ENCODE data around the gene MRPL43. TPM values are rescaled to one million over a fixed set of nuclear protein-coding genes. Genes with fewer than 3 reads are reported as not detected.

The MRPL43 gene
- total RNA-seq, 2 donors from 2014 or later, result 98.3 to 119 TPM

DNA sequence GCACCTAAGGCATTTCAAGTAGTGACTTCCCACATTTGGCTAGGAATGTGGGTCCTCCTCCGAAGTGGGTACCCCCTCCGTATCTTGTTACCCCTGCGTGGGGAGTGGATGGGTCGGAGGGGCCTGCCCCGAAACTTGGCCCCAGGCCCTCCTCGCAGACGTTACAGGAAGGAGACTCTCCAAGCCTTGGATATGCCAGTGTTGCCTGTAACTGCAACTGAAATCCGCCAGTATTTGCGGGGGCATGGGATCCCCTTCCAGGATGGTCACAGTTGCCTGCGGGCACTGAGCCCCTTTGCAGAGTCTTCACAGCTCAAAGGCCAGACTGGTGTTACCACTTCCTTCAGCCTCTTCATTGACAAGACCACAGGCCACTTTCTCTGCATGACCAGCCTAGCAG, 869 bp upstream of the MRPL43 start:
- Histone ChIP-seq H3K27me3 (replicated peaks; ENCODE audit: insufficient read depth) (no peaks in the 10 kb centered on the region), H3K9me3 (no peaks in the 10 kb centered on the region), H3K27ac (no peak overlapping the region), H3K4me1 (replicated peaks) (peaks cover 7% of the 10 kb centered on the region), H3K4me3 (peak overlapping the region; percentile 70 to 72), H3K36me3 (peaks cover 0 to 9% of the 10 kb centered on the region in 2 donors)
- DNase-seq (ENCODE audit: low spot score), result no peak
- TF ChIP-seq POLR2AphosphoS5 (IDR thresholded peaks at IDR 0.05) (no peak), POLR2A (IDR thresholded peaks at IDR 0.05) (no peak)
- TF ChIP-seq, protein P1, sequence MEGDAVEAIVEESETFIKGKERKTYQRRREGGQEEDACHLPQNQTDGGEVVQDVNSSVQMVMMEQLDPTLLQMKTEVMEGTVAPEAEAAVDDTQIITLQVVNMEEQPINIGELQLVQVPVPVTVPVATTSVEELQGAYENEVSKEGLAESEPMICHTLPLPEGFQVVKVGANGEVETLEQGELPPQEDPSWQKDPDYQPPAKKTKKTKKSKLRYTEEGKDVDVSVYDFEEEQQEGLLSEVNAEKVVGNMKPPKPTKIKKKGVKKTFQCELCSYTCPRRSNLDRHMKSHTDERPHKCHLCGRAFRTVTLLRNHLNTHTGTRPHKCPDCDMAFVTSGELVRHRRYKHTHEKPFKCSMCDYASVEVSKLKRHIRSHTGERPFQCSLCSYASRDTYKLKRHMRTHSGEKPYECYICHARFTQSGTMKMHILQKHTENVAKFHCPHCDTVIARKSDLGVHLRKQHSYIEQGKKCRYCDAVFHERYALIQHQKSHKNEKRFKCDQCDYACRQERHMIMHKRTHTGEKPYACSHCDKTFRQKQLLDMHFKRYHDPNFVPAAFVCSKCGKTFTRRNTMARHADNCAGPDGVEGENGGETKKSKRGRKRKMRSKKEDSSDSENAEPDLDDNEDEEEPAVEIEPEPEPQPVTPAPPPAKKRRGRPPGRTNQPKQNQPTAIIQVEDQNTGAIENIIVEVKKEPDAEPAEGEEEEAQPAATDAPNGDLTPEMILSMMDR (IDR thresholded peaks at IDR 0.05), result no peak
- WGBS, result 60% methylated on average over 9 of the region's 10 CpGs
- intact Hi-C loops (cut with DNase I), result no loop called here

DNA sequence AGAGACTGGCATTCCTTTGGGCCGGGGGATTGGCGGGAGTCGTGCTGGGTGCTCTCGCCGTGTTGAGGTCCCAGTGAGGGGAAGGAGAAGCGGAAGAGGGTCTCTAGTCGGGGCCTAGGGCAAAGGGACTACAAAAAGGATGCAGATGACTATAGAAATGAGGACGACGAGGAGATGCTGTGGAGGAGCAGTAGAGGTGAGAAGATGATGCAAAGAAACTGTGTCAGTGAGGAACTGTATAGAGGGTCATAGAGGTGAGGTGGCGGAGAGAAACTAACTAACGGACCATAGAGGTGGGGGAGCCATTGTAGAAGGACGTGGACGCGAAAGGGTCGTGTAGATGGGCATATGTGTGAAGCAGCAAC, 370 bp upstream of the MRPL43 start:
- peaks cover 0 to 9% of the 10 kb centered on the region in 2 donors for H3K36me3 ChIP-seq
- 2% methylated on average over 15 of the region's 15 CpGs for WGBS
- H3K9me3 ChIP-seq, result no peaks in the 10 kb centered on the region
- H3K27ac ChIP-seq, result peak overlapping the region; percentile 77 to 83
- TF ChIP-seq POLR2AphosphoS5 (IDR thresholded peaks at IDR 0.05), result no peak
- no peaks in the 10 kb centered on the region for H3K27me3 ChIP-seq (replicated peaks; ENCODE audit: insufficient read depth)
- DNase-seq (ENCODE audit: low spot score), result no peak
- peak overlapping the region; percentile 70 to 72 for H3K4me3 ChIP-seq
- H3K4me1 ChIP-seq (replicated peaks), result peaks cover 7% of the 10 kb centered on the region
- intact Hi-C loops (cut with DNase I), result no loop called here

DNA sequence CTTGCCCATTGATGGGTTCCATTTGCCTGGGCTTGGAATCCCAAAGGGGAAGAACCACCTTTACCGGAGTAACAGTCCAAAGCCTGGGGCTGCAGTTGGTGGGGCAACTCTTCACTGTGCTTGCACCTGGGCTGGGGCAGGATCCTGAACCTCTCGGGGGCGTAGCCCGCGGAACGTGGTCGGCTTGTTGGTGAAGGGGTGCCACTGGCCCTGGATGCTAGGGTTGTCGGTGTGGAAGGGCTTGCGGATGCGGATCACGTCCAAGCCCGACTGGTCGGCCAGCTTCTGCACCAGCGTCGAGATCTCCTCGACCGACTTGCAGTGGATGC, 710 bp downstream of the MRPL43 start:
- no peaks in the 10 kb centered on the region for H3K27me3 ChIP-seq (replicated peaks; ENCODE audit: insufficient read depth)
- H3K27ac ChIP-seq, result peak overlapping the region; percentile 77 to 83
- peaks cover 7% of the 10 kb centered on the region for H3K4me1 ChIP-seq (replicated peaks)
- H3K4me3 ChIP-seq, result peak overlapping the region; percentile 70 to 72
- 7% methylated on average over 6 of the region's 17 CpGs for WGBS
- peaks cover under 1 to 9% of the 10 kb centered on the region in 2 donors for H3K36me3 ChIP-seq
- H3K9me3 ChIP-seq, result no peaks in the 10 kb centered on the region
- DNase-seq (ENCODE audit: low spot score), result no peak
- intact Hi-C loops (cut with DNase I), result no loop called here
- TF ChIP-seq, protein P1 (IDR thresholded peaks at IDR 0.05), result no peak
- TF ChIP-seq POLR2A (IDR thresholded peaks at IDR 0.05), result no peak
- no peak for TF ChIP-seq POLR2AphosphoS5 (IDR thresholded peaks at IDR 0.05)

DNA sequence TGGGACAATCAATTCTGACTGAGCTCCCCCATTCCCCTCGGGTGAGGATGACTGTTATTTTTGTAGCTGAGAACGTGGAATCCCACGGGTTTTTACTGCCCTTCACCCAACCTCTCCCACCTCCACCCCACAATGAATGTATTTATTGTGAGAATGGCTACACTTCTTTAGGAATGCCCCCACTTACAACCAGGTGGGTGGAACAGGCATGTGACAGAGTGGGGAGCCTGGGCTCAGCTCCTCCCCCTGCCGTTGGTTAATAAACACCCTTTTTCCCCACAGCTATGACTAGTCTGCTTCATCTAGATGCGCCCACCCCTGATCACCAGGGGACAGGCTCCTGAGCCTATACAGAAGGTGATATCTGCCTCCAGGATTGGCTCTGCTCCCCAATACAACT, 2.0 kb downstream of the MRPL43 start:
- Histone ChIP-seq H3K4me1 (replicated peaks) (peaks cover 7% of the 10 kb centered on the region), H3K4me3 (no peak overlapping the region)
- no peak for DNase-seq (ENCODE audit: low spot score)

DNA sequence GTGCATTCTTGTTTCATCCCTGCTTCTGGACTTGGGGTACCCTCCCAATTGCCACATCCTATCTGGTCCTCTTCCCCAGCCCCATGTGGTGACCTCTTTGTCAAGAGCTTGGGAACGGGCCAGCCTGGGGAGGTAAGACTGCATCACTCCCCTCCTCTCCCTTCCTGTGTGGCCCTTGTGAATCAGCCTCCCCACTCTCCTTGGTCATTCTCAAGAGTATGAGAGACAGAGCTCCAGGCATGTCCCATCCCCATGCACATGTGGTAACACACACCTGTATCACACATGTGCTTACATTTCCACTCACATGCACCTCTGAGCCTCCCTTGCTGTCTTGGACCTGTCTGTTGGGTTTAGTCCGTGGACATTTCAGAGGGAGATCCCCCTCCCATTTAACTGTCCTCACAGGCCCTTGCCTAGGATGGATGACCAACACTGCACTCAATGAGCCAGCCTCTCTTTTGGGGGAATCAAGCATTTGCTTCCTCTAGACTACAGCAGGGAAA, 2.6 kb downstream of the MRPL43 start:
- Histone ChIP-seq H3K27me3 (replicated peaks; ENCODE audit: insufficient read depth) (no peaks in the 10 kb centered on the region), H3K36me3 (peaks cover 0 to 8% of the 10 kb centered on the region in 2 donors), H3K27ac (no peak overlapping the region), H3K4me3 (no peak overlapping the region), H3K4me1 (replicated peaks) (peaks cover 7% of the 10 kb centered on the region), H3K9me3 (no peaks in the 10 kb centered on the region)
- TF ChIP-seq, protein P1 (IDR thresholded peaks at IDR 0.05), result no peak
- TF ChIP-seq POLR2A (IDR thresholded peaks at IDR 0.05) (no peak), POLR2AphosphoS5 (IDR thresholded peaks at IDR 0.05) (no peak)
- no peak for DNase-seq (ENCODE audit: low spot score)
- intact Hi-C loops (cut with DNase I), result no loop called here
- 71% methylated on average over 2 of the region's 2 CpGs for WGBS

More for the DNA sequence above, 2.0 kb downstream of the MRPL43 start:
- no peak overlapping the region for H3K27ac ChIP-seq
- H3K9me3 ChIP-seq, result no peaks in the 10 kb centered on the region
- peaks cover under 1 to 8% of the 10 kb centered on the region in 2 donors for H3K36me3 ChIP-seq
- TF ChIP-seq, protein P1 (IDR thresholded peaks at IDR 0.05), result no peak
- TF ChIP-seq POLR2A (IDR thresholded peaks at IDR 0.05) (no peak), POLR2AphosphoS5 (IDR thresholded peaks at IDR 0.05) (no peak)
- intact Hi-C loops (cut with DNase I), result no loop called here
- no peaks in the 10 kb centered on the region for H3K27me3 ChIP-seq (replicated peaks; ENCODE audit: insufficient read depth)
- 46% methylated on average over 5 of the region's 5 CpGs for WGBS
